NCI-H2227 treated with DMSO at 0.1 percent for 48 hours (cell line): Measurements from ENCODE around the gene KLHL13.
"Not testable (repeated sequence)": the region's sequence is repeated elsewhere in the genome, so short reads cannot be mapped to it uniquely, and the experiment has no call there.

Experiments used
- DNase-seq: peaks from one replicate; lab custom pipeline; 2025; lab: John Stamatoyannopoulos, UW

The KLHL13 gene

DNA sequence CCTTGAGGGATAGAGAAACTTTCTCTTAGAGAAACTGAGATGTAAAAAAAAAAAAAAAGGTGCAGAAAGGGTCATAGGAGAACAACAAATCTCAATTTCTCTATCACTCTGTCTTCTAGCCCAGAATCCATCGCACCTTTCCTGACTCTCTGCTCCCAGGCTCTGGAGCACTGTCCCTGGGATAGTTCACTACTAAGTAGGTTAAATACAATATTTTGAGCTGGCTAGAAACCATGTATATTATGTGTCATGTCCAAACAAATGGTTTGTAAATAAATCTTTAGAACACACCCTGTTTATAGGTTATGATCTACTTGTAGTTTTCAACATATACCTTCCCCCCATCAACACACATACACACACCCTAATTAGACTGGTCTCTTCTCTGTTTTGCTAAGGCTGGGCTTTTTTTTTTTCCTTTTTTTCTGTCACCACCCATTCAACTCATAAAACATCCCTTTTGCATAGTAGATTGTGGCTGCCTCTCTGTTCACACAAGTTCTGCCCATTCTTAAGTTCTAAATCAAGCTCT lies 124.4 kb downstream of the KLHL13 start:
- DNase-seq: no peak

DNA sequence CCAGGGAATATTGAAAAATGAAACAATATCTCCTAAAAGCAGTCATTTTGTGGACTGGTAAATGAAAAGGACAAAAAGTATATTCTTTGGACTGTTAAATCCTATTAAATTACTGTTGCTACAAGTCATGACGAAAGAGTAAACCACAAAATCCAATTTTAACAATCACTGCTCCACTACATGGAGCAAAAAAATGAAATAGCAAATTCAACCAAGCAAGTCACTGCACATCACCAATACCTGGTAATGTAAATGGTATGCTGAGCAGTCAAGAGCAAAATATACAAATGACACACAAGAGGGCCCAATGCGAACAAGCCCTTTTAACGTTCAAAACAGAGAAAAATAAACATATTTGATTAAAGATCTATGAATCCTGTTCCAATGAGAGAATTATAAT lies 126.2 kb downstream of the KLHL13 start:
- DNase-seq: no peak

DNA sequence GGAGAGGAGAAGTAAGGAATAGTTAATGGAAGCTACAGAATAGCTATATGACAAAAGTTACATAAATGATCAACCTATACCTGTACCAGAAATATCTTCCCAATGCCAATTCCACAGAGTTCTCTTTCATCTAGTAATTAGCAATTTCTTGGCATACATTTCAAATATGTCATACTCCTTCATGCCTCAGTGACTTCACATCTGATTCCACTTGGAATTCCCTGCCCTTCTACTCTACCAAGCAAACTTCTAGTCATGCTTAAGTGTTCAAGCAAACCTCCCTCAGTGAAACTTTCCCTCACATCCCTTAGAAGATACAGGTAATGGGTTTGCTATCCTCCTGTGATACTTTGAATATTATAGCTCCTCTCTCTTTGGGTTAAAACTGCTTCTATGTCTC lies 127.1 kb downstream of the KLHL13 start:
- DNase-seq: no peak

DNA sequence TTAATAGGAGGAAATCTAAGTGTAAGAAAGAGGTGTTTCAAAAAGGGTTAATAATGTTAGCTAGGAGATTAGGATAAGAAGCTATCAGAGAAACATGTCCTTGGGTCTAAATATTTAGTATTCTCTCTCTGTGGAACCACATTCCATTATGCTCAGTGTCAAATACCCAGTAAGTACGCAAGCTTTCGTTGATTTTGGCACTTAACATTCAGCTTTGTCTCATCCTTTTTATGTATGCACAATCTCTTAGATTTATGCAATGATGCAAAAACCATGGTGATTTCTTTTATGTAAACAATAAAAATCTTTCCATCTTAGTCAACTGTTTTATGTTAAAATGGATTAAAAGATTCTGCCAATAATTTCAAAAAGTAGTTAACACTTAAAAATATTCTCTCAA lies 129.2 kb downstream of the KLHL13 start:
- DNase-seq: no peak

DNA sequence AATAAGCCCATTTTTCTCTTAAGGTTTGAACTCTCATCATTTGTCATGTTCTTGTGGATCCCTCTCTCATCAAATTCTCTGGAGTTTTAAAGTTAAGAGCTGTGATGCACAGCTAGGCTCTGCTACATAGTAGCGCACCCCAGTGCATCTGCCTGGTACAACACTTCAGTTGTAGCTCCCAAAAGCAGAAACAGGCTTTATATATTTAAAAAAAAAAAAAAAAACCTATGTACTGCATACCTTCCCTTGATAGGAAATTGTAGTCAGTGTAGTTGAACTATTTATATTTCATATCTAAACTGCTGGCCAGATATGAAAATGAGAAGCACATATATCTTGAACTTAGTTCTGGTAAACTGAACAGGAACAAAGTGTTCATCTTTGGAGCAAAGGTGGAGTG lies 131.4 kb downstream of the KLHL13 start:
- no peak for DNase-seq

DNA sequence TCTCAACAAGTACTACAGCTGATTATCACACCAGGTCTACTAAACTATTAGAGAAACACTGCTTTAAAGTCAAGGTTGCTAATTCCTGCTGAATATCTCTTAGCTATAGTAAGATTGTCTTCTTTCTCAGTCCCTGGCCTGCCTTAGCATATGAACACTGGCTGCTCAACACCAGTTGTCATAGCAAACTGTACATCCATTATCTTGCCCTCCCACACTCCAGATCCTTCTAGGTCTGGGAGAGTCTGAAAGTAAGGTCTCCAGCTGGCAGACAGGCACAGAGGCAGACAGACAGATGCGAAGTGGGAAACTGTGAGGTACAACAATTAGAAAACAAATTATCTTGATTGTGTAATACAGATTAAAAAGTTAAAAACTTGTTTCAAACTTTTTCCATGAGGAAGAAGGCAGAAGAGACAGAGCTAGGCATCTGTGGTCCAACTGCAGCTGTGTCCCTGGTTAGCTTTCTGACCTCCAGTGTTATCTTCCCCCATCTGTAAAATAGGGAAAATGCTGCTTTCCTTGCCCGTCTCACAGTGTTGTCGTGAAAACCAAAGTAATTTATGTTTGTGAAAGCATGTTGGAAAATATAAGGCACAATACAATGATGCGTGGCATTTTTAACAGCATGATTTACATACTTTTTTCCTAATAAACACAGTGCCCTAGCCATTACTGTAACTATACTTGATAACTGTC lies 133.8 kb downstream of the KLHL13 start:
- no peak for DNase-seq

DNA sequence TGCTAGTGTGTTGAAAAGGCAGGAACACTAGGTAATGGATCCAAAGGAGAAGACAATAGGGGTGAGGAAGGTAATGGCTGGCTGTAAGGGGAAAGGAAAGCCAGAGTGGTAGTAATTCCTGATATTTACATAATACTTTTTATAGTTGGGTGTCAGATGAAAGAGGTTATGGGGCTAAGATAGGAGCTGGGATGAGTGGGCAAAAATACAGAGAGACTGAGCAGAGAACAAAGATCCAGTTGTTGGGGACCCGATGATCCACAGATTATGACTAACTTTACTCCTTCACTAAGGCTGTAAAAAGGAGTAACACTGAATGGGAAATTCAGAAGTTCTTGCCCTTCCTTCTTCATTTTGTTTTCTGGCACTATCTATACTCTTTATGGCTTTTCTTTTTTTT lies 138.2 kb downstream of the KLHL13 start:
- DNase-seq: no peak

DNA sequence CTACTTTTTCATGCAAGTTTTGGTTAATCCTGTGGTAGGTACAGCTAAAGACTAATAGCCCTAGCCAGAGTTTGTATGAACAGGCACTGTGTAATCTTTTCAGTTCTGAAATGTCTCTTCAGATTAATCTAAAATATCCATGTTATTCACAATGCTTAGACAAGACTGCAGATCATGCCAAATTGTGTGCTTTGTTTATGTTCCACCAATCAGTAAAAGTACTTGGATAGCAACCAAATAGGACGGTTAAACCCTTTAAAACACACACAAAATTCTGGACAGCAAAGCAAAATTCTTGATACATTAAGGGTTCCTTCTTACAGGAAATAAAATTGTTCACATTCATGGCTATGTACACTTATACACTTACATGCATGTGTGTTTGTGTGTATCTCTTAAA lies 139.1 kb downstream of the KLHL13 start:
- no peak for DNase-seq

DNA sequence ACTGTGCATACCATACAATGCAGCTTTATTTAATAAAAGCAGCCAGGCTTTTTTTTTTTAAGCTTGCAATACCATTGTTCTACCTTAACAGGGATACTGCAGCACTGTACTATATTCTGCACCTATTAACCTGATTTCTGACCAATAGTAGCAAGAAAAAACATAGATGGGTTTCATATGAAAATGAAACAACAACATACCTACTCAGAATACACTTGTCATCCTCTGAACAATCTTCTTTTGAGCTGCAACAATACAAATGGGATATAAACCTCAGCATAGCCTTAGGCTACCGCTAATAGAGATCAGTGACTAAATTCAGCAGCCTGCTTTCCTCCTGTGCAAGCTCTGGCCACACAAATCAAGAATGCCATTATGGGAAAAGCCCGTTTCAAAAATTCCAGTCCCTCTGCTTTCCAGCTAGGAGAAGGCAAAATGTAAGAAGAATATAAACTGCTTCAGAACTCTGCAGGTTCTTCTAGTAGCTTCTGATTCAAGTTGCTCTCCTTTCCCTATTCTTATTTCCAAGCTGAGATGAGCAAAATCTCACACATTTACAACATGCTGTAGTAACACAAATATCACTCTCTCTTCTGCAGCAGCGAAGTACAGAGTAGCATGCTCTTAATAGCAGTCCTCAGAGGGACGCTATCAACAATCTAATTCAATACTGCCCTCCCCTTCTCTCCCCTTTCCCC lies 143.4 kb downstream of the KLHL13 start:
- no peak for DNase-seq

DNA sequence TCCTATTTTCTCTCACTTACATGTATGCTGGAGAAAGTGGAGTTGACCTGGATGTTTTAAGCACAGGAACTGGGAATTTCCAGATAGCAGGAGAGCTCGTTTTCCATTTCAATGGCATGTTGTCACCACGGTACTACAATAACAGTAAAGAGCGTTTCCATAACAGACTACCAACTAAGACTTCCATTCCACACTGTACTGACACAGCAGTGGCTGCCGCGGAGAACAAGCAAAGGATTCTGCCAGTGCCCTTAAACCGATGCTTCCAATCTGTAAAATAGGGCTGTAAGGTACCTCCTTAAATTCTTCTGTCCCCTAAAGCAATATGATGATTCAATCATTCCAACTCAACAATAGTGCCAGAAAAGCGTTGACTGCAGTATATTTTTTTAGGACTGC lies 143.9 kb downstream of the KLHL13 start:
- DNase-seq: no peak

DNA sequence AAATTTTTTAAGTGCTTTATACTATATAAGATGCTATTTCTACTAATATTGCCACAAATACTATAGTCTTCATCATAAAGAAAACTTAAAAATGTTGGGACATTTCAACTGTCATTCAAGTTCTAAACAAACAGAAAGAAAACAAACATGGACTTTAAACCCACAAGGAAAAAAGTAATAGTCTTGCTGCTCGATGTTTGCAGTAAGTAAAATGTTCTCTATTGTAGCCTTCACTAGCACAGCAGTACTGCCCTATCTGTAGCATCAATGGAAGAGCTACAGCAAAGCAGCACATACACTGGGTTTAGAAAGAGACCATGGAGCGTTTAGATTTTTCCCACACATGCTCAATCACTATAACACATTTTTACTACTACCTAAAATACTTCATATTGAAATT lies 146.8 kb downstream of the KLHL13 start:
- DNase-seq: no peak

DNA sequence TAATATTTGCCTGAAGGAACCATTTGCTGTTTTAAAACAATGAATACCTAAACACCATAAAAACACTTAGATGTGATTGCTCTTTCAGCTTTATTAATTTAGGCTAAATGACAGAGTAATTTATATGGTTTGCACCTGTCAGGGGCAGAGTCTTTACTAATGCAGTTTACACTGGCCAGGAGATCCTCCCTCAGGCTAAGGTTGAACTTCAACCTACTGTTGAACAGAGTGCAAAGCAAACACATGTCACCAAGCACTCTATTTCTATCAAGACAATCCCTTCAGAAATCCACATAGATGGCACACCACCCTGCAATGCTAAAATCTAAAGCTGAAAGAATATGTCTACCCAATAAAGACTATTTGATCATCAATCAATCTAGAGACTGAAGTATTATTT lies 147.3 kb downstream of the KLHL13 start:
- no peak for DNase-seq

DNA sequence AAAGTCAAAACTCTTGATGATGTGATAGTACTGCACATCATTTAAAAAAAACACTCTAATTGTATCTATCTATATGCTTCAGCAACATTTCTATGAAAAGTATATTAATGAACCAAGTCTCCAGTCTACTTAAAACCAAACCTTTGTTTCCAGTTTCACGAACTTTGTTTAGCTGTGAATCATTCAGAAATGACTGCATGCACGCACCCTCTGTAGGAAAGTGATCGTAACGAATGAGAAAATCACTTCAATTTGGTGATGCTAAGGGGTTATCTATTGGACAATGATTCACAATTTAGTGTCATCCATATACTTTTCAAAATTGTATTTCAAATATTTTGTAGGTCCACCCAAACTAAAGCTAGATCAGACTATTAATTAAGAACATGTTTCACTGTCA lies 157.6 kb downstream of the KLHL13 start:
- no peak for DNase-seq

DNA sequence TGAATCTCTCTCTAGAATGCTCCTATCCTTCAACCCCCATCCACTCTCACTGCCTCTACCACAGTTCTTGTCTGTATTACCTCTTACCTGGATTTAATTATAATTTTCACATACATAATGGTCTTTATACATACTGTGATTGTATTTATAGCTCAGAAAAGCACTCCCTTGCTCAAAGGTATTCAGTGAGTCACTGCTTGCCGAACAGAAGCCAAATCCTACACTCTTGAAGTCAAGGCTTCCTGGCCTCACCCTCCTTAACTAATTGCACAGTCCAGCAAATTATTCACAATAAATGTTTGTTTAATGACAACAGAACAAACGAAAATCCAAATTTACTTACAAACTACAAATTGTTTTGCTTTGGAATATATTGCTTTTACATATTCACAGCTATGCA lies 159.5 kb downstream of the KLHL13 start:
- DNase-seq: no peak

DNA sequence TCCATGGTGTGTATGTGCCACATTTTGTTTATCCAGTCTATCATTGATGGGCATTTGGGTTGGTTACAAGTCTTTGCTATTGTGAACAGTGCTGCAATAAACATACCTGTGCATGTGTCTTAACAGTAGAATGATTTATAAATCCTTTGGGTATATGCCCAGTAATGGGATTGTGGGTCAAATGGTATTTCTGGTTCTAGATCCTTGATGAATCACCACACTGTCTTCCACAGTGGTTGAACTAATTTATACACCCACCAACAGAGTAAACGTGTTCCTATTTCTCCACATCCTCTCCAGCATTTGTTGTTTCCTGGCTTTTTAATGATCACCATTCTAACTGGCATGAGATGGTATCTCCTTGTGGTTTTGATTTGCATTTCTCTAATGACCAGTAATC lies 177.3 kb downstream of the KLHL13 start:
- DNase-seq: not testable (repeated sequence)

DNA sequence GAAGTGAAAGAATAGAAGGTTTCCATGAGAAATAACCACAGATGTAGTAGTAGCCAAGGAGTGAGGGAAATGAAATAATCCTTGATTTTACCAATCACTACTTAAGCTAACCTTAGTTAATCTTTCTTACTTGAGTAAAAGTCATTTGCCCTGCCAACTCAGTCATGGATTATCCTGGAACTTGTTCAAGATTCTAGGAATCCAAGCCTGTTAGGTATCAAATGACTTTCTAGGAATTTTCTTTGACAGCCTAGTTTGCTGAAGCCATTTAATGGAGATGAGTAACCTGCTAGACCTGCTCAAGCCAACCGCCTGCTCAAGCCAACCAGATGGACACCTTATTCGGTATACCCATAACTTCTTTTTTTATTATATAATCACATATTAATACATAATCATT lies 180.5 kb downstream of the KLHL13 start:
- no peak for DNase-seq

DNA sequence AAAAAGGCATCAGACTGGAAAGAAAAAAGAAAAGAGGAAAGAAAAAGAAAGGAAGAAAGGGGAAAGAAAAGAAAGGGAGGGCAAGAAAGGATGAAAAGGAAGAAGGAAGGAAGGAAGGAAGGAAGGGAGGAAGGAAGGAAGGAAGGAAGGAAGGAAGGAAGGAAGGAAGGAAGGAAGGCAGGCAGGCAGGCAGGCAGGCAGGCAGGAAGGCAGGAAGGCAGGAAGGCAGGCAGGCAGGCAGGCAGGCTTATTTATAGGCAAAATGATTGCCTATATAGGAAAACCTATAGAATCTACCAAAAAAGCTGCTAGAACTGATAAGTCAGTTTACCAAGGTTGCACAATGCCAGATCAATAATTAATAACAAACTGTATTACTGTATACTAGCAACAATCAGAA lies 186.5 kb downstream of the KLHL13 start:
- DNase-seq: not testable (repeated sequence)

DNA sequence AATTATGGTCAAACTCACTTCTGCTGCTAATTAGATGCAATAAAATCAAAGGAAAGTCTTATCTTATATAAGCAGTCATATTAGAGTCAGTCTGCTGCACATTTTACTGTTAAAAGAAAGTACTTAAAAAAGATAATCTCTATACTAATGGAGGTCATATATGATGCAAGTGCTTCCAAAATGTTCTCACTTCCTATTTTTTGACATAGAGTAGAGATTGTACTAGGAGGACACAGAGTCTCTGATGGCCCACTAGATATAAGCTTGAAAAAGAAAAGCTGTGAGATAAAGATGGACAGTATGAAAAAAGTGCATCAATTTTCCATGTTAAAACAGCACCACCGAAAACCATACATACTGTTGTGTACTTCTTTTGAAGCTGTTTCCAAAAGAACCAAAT lies 196.9 kb downstream of the KLHL13 start:
- DNase-seq: no peak

DNA sequence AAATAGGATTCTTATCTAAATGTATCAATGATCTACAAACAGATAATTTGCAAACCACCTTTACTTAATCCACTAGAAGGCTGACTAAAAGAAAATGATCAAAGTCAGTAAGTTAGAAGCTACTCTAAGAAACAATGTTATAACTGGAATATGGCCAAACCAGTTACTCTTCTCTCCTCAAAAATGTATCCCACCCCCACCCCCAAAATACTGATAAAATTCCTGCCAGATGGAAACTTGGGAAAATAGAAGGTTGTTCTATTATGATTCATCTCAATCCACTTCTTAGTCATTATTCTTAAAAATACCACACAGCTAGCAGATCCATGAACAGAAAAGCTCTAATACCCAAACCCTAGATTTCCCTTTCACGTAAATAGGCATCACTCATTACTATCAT lies 206.4 kb downstream of the KLHL13 start:
- no peak for DNase-seq

DNA sequence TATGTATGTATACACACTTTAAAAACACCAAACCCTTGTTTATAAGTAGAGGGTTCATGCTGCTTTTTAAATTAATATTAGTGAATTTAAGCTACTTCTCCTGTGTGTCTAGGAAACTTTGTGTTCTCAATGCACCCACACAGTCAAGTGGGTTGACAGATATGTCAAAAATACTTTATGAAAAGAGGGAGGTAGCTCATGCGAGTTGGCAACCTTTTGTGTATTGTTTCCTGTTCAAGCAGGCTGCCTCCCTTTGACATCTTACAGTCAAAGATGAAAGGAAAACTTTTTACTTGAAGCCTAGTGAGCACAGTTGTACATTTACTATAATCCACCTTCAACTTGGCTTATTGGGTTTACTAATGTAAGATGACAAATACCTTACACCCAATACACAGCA lies 218.4 kb downstream of the KLHL13 start:
- no peak for DNase-seq

DNA sequence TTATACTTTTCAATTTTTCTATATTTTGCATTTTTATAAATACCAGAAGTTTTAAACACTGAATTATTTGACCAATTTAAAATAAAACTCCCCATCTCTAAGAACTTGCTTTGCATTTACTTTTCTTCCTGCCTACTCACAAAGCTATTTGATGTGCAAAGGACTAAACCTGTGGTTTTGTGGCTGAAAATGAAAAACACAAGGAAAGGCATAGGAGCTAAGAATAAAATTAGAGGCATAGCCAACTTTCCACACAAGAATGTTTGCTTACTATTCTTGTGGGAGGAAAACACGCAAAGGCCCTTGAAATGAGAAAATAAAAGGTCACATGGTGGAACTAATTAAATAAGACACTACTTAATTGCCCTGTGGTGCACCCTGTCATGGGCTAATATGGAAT lies 221.2 kb downstream of the KLHL13 start:
- DNase-seq: no peak

DNA sequence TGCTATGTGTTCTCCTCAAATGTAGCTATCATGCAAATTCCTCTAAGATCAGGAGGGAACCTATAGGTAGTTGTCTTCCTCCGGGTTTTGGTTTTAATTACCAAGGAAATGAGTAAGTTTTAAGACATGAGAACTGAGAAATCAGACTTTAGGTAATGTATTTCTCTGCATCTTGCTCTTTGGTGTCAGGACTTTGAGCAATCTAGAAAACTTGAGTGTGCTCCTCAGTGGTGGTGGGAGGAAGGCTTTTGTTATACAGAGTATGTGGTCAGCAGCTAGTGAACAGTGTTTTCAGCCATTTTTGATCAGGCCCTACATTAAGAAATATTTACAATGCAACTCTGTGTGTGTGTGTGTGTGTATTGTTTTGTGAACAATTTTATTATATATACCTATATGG lies 224.1 kb downstream of the KLHL13 start:
- DNase-seq: no peak

DNA sequence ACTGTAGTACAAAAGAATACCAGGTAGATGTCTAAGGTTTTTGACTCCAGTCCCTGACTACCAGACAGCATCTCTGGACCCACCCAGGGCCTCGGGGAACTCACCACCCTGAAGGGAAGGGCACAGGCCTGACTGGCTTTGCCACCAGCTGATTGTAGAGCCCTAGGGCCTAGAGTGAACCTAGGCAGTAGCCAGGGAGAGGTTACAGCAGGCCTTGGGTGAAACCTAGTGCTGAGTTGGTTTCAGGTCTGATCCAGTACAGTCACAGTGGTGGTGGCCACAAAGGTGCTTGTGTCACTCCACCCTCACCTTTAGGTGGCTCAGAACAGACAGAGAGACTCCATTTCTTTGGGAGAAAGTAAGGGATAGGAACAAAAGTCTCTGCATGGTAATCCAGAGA lies 244.8 kb downstream of the KLHL13 start:
- DNase-seq: no peak

DNA sequence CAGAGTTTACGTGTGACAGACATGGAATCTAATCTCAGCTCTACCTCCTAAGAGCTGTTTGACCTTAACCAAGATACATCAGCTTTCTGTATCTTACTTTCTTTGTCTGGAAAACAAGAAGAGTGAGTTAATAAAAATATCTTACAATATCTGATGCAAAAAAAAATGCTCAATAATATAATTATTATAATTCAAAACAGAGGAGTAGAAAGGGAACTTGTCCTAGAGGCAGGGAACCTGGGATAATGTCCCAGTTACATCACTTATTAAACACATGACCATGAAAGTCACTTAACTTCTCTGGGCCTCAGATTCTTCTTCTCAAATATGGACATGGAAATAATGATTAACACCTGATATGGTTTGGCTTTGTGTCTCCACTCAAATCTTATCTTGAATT lies 256.1 kb downstream of the KLHL13 start:
- no peak for DNase-seq
